ENCODE data around the gene ARHGAP28.
A peak's percentile ranks its signal among the peaks of the same experiment; 100 is the strongest.

ARHGAP28 gene

DNA sequence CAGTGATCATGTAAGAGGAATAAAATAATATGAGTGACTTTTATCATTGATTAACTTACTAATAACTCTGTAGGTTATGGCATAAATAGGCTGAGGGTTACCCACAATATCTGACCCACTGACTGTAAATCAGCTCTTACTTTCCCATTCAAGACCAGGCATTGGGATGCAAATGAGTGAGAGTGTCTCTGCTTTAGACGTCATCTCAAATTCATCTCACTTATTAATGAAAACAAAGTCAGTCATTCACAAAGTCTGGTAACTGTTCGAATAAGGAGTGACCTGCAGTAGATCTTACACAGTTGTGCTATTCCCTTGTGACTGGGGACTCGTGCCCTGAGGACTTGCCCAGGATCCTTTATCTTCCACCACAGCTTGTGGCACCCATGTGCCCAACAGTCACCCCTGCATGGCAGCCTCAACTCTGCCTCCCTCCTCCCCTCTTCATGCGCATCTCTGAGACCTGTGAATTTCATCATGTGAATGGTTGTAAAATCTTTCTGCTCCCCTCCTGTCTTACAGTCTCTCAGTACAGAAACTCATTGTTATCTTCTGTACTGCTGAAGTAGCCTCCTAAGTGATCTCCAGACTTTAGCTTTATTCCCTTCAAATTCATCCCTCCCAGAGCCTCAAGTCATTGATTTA lies 131.4 kb downstream of the ARHGAP28 start:
- H3K4ac ChIP-seq (ENCODE audit: low read depth in 1 of 2, low read length in 2 of 2), result no peak overlapping the region
- 76% methylated on average over 4 of the region's 4 CpGs for WGBS
- no peak overlapping the region for H3K4me3 ChIP-seq (ENCODE audit: insufficient read depth in 1 of 2, low read depth in 1 of 2, low read length in 2 of 2)
- no peak overlapping the region for H3K14ac ChIP-seq (ENCODE audit: low read length in 2 of 2)
- peaks cover 0 to 15% of the 10 kb centered on the region in 2 experiments for H3K36me3 ChIP-seq (ENCODE audit: control insufficient read depth in 1 of 2, insufficient read depth in 2 of 2, low read depth in 1 of 2, low read length in 2 of 2)
- no peak overlapping the region for H3K4me2 ChIP-seq (ENCODE audit: low read length, poor library complexity, severe bottlenecking)
- no peak overlapping the region for H3K23ac ChIP-seq (ENCODE audit: low read length in 2 of 2)
- H2AK5ac ChIP-seq (ENCODE audit: low read length, severe bottlenecking), result no peak overlapping the region
- H4K8ac ChIP-seq (ENCODE audit: low read length), result no peak overlapping the region
- H2BK5ac ChIP-seq (ENCODE audit: low read depth, low read length, poor library complexity, severe bottlenecking), result no peak overlapping the region
- no peak overlapping the region for H2AFZ ChIP-seq (ENCODE audit: low read depth, low read length)
- no peak overlapping the region for H4K91ac ChIP-seq (ENCODE audit: low read length)
- H2BK12ac ChIP-seq (ENCODE audit: low read length in 2 of 2), result no peak overlapping the region
- H3K9ac ChIP-seq (ENCODE audit: low read length), result no peak overlapping the region
- H3K79me1 ChIP-seq (replicated peaks; ENCODE audit: low read length, poor library complexity, severe bottlenecking), result no peaks in the 10 kb centered on the region
- DNase-seq, result no peak
- no peaks in the 10 kb centered on the region for H3K9me3 ChIP-seq (ENCODE audit: control insufficient read depth, low read length)
- no peak overlapping the region for H2BK15ac ChIP-seq (ENCODE audit: low read depth, poor library complexity, severe bottlenecking)
- no peak overlapping the region for H3K18ac ChIP-seq (ENCODE audit: low read depth in 1 of 2, low read length in 2 of 2)
- H3K27me3 ChIP-seq (ENCODE audit: control insufficient read depth in 1 of 2, insufficient read depth in 1 of 2, low read length in 2 of 2), result no peaks in the 10 kb centered on the region
- no peaks in the 10 kb centered on the region for H3K4me1 ChIP-seq (ENCODE audit: control insufficient read depth, insufficient read depth, low read depth, low read length)
- no peak overlapping the region for H2BK120ac ChIP-seq (ENCODE audit: low read depth, low read length)
- no peak overlapping the region for H3K27ac ChIP-seq (ENCODE audit: low read length, poor library complexity, severe bottlenecking)

GRCh38 chr18:6865251-6865650 lies 135.7 kb downstream of the ARHGAP28 start:
- no peak overlapping the region for H2BK120ac ChIP-seq (ENCODE audit: low read depth, low read length)
- H3K9me3 ChIP-seq (ENCODE audit: control insufficient read depth, low read length), result no peaks in the 10 kb centered on the region
- no peak overlapping the region for H4K8ac ChIP-seq (ENCODE audit: low read length)
- H3K4me3 ChIP-seq (ENCODE audit: insufficient read depth in 1 of 2, low read depth in 1 of 2, low read length in 2 of 2), result no peak overlapping the region
- H3K36me3 ChIP-seq (ENCODE audit: control insufficient read depth in 1 of 2, insufficient read depth in 2 of 2, low read depth in 1 of 2, low read length in 2 of 2), result peaks cover 0 to 22% of the 10 kb centered on the region in 2 experiments
- no peak overlapping the region for H3K9ac ChIP-seq (ENCODE audit: low read length)
- DNase-seq, result no peak
- H2AFZ ChIP-seq (ENCODE audit: low read depth, low read length), result no peak overlapping the region
- no peak overlapping the region for H3K4ac ChIP-seq (ENCODE audit: low read depth in 1 of 2, low read length in 2 of 2)
- no peaks in the 10 kb centered on the region for H3K4me1 ChIP-seq (ENCODE audit: control insufficient read depth, insufficient read depth, low read depth, low read length)
- no peak overlapping the region for H2BK15ac ChIP-seq (ENCODE audit: low read depth, poor library complexity, severe bottlenecking)
- no peak overlapping the region for H3K4me2 ChIP-seq (ENCODE audit: low read length, poor library complexity, severe bottlenecking)
- H3K23ac ChIP-seq (ENCODE audit: low read length in 2 of 2), result no peak overlapping the region
- H3K27ac ChIP-seq (ENCODE audit: low read length, poor library complexity, severe bottlenecking), result no peak overlapping the region
- H4K91ac ChIP-seq (ENCODE audit: low read length), result no peak overlapping the region
- H3K79me1 ChIP-seq (replicated peaks; ENCODE audit: low read length, poor library complexity, severe bottlenecking), result no peaks in the 10 kb centered on the region
- no peak overlapping the region for H3K14ac ChIP-seq (ENCODE audit: low read length in 2 of 2)
- no peak overlapping the region for H2BK12ac ChIP-seq (ENCODE audit: low read length in 2 of 2)
- no peak overlapping the region for H2BK5ac ChIP-seq (ENCODE audit: low read depth, low read length, poor library complexity, severe bottlenecking)
- no peak overlapping the region for H2AK5ac ChIP-seq (ENCODE audit: low read length, severe bottlenecking)
- no peak overlapping the region for H3K18ac ChIP-seq (ENCODE audit: low read depth in 1 of 2, low read length in 2 of 2)
- no peaks in the 10 kb centered on the region for H3K27me3 ChIP-seq (ENCODE audit: control insufficient read depth in 1 of 2, insufficient read depth in 1 of 2, low read length in 2 of 2)

- Histone ChIP-seq H4K91ac (ENCODE audit: low read length) (no peak overlapping the region), H3K9me3 (ENCODE audit: control insufficient read depth, low read length) (no peaks in the 10 kb centered on the region), H3K4me3 (ENCODE audit: insufficient read depth in 1 of 2, low read depth in 1 of 2, low read length in 2 of 2) (no peak overlapping the region), H3K23ac (ENCODE audit: low read length in 2 of 2) (no peak overlapping the region), H3K18ac (ENCODE audit: low read depth in 1 of 2, low read length in 2 of 2) (no peak overlapping the region), H3K27me3 (ENCODE audit: control insufficient read depth in 1 of 2, insufficient read depth in 1 of 2, low read length in 2 of 2) (no peaks in the 10 kb centered on the region), H2AFZ (ENCODE audit: low read depth, low read length) (no peak overlapping the region), H3K27ac (ENCODE audit: low read length, poor library complexity, severe bottlenecking) (no peak overlapping the region), H2AK5ac (ENCODE audit: low read length, severe bottlenecking) (no peak overlapping the region), H3K9ac (ENCODE audit: low read length) (no peak overlapping the region), H3K4ac (ENCODE audit: low read depth in 1 of 2, low read length in 2 of 2) (no peak overlapping the region), H3K4me2 (ENCODE audit: low read length, poor library complexity, severe bottlenecking) (no peak overlapping the region), H2BK12ac (ENCODE audit: low read length in 2 of 2) (no peak overlapping the region), H2BK120ac (ENCODE audit: low read depth, low read length) (no peak overlapping the region), H4K8ac (ENCODE audit: low read length) (no peak overlapping the region), H3K14ac (ENCODE audit: low read length in 2 of 2) (no peak overlapping the region), H3K79me1 (replicated peaks; ENCODE audit: low read length, poor library complexity, severe bottlenecking) (no peaks in the 10 kb centered on the region), H2BK5ac (ENCODE audit: low read depth, low read length, poor library complexity, severe bottlenecking) (no peak overlapping the region), H3K4me1 (ENCODE audit: control insufficient read depth, insufficient read depth, low read depth, low read length) (no peaks in the 10 kb centered on the region), H3K36me3 (ENCODE audit: control insufficient read depth in 1 of 2, insufficient read depth in 2 of 2, low read depth in 1 of 2, low read length in 2 of 2) (peaks cover 0 to 28% of the 10 kb centered on the region in 2 experiments), H2BK15ac (ENCODE audit: low read depth, poor library complexity, severe bottlenecking) (no peak overlapping the region)
- WGBS, result 80% methylated on average over 1 of the region's 3 CpGs
- peak; percentile 19 for DNase-seq
Measured at GRCh38 chr18:6866552-6867085, 137.1 kb downstream of the ARHGAP28 start.

- Histone ChIP-seq H3K27ac (ENCODE audit: low read length, poor library complexity, severe bottlenecking) (no peak overlapping the region), H4K8ac (ENCODE audit: low read length) (no peak overlapping the region), H2BK5ac (ENCODE audit: low read depth, low read length, poor library complexity, severe bottlenecking) (no peak overlapping the region), H3K4me1 (ENCODE audit: control insufficient read depth, insufficient read depth, low read depth, low read length) (no peaks in the 10 kb centered on the region), H3K14ac (ENCODE audit: low read length in 2 of 2) (no peak overlapping the region), H2BK15ac (ENCODE audit: low read depth, poor library complexity, severe bottlenecking) (no peak overlapping the region), H3K9ac (ENCODE audit: low read length) (no peak overlapping the region), H2BK12ac (ENCODE audit: low read length in 2 of 2) (no peak overlapping the region), H2AK5ac (ENCODE audit: low read length, severe bottlenecking) (no peak overlapping the region), H2AFZ (ENCODE audit: low read depth, low read length) (no peak overlapping the region), H3K36me3 (ENCODE audit: control insufficient read depth in 1 of 2, insufficient read depth in 2 of 2, low read depth in 1 of 2, low read length in 2 of 2) (peaks cover 0 to 27% of the 10 kb centered on the region in 2 experiments), H3K4ac (ENCODE audit: low read depth in 1 of 2, low read length in 2 of 2) (no peak overlapping the region), H3K4me3 (ENCODE audit: insufficient read depth in 1 of 2, low read depth in 1 of 2, low read length in 2 of 2) (no peak overlapping the region), H2BK120ac (ENCODE audit: low read depth, low read length) (no peak overlapping the region), H4K91ac (ENCODE audit: low read length) (no peak overlapping the region), H3K27me3 (ENCODE audit: control insufficient read depth in 1 of 2, insufficient read depth in 1 of 2, low read length in 2 of 2) (no peaks in the 10 kb centered on the region), H3K18ac (ENCODE audit: low read depth in 1 of 2, low read length in 2 of 2) (no peak overlapping the region), H3K9me3 (ENCODE audit: control insufficient read depth, low read length) (no peaks in the 10 kb centered on the region), H3K23ac (ENCODE audit: low read length in 2 of 2) (no peak overlapping the region), H3K79me1 (replicated peaks; ENCODE audit: low read length, poor library complexity, severe bottlenecking) (no peaks in the 10 kb centered on the region), H3K4me2 (ENCODE audit: low read length, poor library complexity, severe bottlenecking) (no peak overlapping the region)
- WGBS, result 97% methylated on average over 6 of the region's 6 CpGs
- DNase-seq, result no peak
Measured at GRCh38 chr18:6868033-6868432, 138.5 kb downstream of the ARHGAP28 start.
